Measurements from ENCODE around the gene KRTAP12-3. TPM values are rescaled to one million over a fixed set of nuclear protein-coding genes. Genes with fewer than 3 reads are reported as not detected.

KRTAP12-3 gene
- total RNA-seq, 1 experiment from 2014 or later = not detected

GRCh38 chr21:44650973-44651675 is 6.6 kb upstream of the KRTAP12-3 start:
- Histone ChIP-seq H3K4me3 (no peak overlapping the region), H3K4me2 (no peak overlapping the region), H2AFZ (no peak overlapping the region), H3K36me3 (ENCODE audit: low read depth) (no peaks in the 10 kb centered on the region), H4K20me1 (ENCODE audit: insufficient read depth) (no peaks in the 10 kb centered on the region), H3K4me1 (replicated peaks; ENCODE audit: insufficient read depth) (no peaks in the 10 kb centered on the region), H3K27me3 (ENCODE audit: insufficient read depth, low read depth) (peaks cover 80% of the 10 kb centered on the region), H3K9me3 (ENCODE audit: insufficient read depth, low read depth) (no peaks in the 10 kb centered on the region), H3K27ac (no peak overlapping the region), H3K79me2 (ENCODE audit: low read depth) (no peaks in the 10 kb centered on the region), H3F3A (ENCODE audit: insufficient read depth, low read depth) (no peaks in the 10 kb centered on the region), H3K9me2 (ENCODE audit: insufficient read depth) (no peaks in the 10 kb centered on the region)
- no peak for DNase-seq
- POLR2A ChIA-PET (ENCODE audit: unreplicated experiment) = interaction anchor here (0.7 kb wide), 1 partner anchor 507 kb away, joined by 5 read pairs; no protein-coding TSS in a partner anchor
- CTCF ChIA-PET = no interaction called here
- intact Hi-C loops (cut with micrococcal nuclease; ENCODE audit: unreplicated experiment) = no loop called here
- BruUV-seq (replicated peaks) = no TSS peak
- no peak for TF ChIP-seq EZH2 (IDR thresholded peaks at IDR 0.05; ENCODE audit: low read depth)

GRCh38 chr21:44653123-44653522 is 4.6 kb upstream of the KRTAP12-3 start:
- CTCF ChIA-PET = no interaction called here
- peaks cover 83% of the 10 kb centered on the region for H3K27me3 ChIP-seq (ENCODE audit: insufficient read depth, low read depth)
- BruUV-seq (replicated peaks) = no TSS peak
- H3K4me2 ChIP-seq = no peak overlapping the region
- H3K9me2 ChIP-seq (ENCODE audit: insufficient read depth) = no peaks in the 10 kb centered on the region
- no peaks in the 10 kb centered on the region for H3K4me1 ChIP-seq (replicated peaks; ENCODE audit: insufficient read depth)
- no peaks in the 10 kb centered on the region for H3K9me3 ChIP-seq (ENCODE audit: insufficient read depth, low read depth)
- H2AFZ ChIP-seq = no peak overlapping the region
- TF ChIP-seq EZH2 (IDR thresholded peaks at IDR 0.05; ENCODE audit: low read depth) (no peak), CTCF (conservative IDR thresholded peaks at IDR 0.05) (no peak)
- H3K36me3 ChIP-seq (ENCODE audit: low read depth) = no peaks in the 10 kb centered on the region
- intact Hi-C loops (cut with micrococcal nuclease; ENCODE audit: unreplicated experiment) = no loop called here
- H3F3A ChIP-seq (ENCODE audit: insufficient read depth, low read depth) = no peaks in the 10 kb centered on the region
- H4K20me1 ChIP-seq (ENCODE audit: insufficient read depth) = no peaks in the 10 kb centered on the region
- H3K79me2 ChIP-seq (ENCODE audit: low read depth) = no peaks in the 10 kb centered on the region
- H3K4me3 ChIP-seq = no peak overlapping the region
- no peak for DNase-seq
- H3K27ac ChIP-seq = no peak overlapping the region
- POLR2A ChIA-PET (ENCODE audit: unreplicated experiment) = no interaction called here

GRCh38 chr21:44653656-44654575 is 3.8 kb upstream of the KRTAP12-3 start:
- no peaks in the 10 kb centered on the region for H3K9me3 ChIP-seq (ENCODE audit: insufficient read depth, low read depth)
- H3K4me1 ChIP-seq (replicated peaks; ENCODE audit: insufficient read depth) = no peaks in the 10 kb centered on the region
- no peaks in the 10 kb centered on the region for H3K79me2 ChIP-seq (ENCODE audit: low read depth)
- H3K4me3 ChIP-seq = no peak overlapping the region
- H3K27ac ChIP-seq = no peak overlapping the region
- H4K20me1 ChIP-seq (ENCODE audit: insufficient read depth) = no peaks in the 10 kb centered on the region
- H3K27me3 ChIP-seq (ENCODE audit: insufficient read depth, low read depth) = peaks cover 83% of the 10 kb centered on the region
- BruUV-seq (replicated peaks) = no TSS peak
- POLR2A ChIA-PET (ENCODE audit: unreplicated experiment) = no interaction called here
- intact Hi-C loops (cut with micrococcal nuclease; ENCODE audit: unreplicated experiment) = no loop called here
- no peaks in the 10 kb centered on the region for H3F3A ChIP-seq (ENCODE audit: insufficient read depth, low read depth)
- no peak overlapping the region for H2AFZ ChIP-seq
- TF ChIP-seq EZH2 (IDR thresholded peaks at IDR 0.05; ENCODE audit: low read depth) (no peak), CTCF (conservative IDR thresholded peaks at IDR 0.05) (no peak)
- H3K36me3 ChIP-seq (ENCODE audit: low read depth) = no peaks in the 10 kb centered on the region
- no peak for DNase-seq
- H3K9me2 ChIP-seq (ENCODE audit: insufficient read depth) = no peaks in the 10 kb centered on the region
- no peak overlapping the region for H3K4me2 ChIP-seq
- CTCF ChIA-PET = no interaction called here

Data from PC-9 (cell line).